Ovary (tissue), 9 donors: ENCODE measurements around the gene CYB5B. TPM values are rescaled to one million over a fixed set of nuclear protein-coding genes. Genes with fewer than 3 reads are reported as not detected.

Source experiments
- DNase-seq, 5 donors: peaks; one replicate each; pipeline ENCODE4 v3.0.0-alpha.2; 2019 to 2020
- H3K27ac ChIP-seq, 2 donors: fragments of 200-600 bp; one replicate each; pipeline versions ENCODE4 v1.5.1 to v1.8.0; 2019 to 2022
- H3K27me3 ChIP-seq: fragments of 200-600 bp; one replicate; pipeline ENCODE4 v1.8.0; 2022
- H3K36me3 ChIP-seq: fragments of 200-600 bp; sonication (generic); one replicate; pipeline ENCODE4 v1.5.1; 2019
- H3K4me1 ChIP-seq: one replicate; pipeline ENCODE4 v1.8.1; 2013; ENCODE audit warnings: mild to moderate bottlenecking, moderate library complexity; ENCODE audit not compliant: insufficient read depth
- H3K4me3 ChIP-seq: fragments of 200-600 bp; sonication (generic); one replicate; pipeline ENCODE4 v1.5.1; 2017
- H3K9me3 ChIP-seq, 2 donors: fragments of 200-600 bp in 1 of 2; sonication (generic) in 1 of 2; one replicate each; pipeline versions ENCODE4 v1.5.1 to v1.8.1; 2013 to 2019; ENCODE audit warnings: mild to moderate bottlenecking in 1 of 2, moderate library complexity in 1 of 2
- EP300 ChIP-seq: sonication (generic); formaldehyde crosslinking; IDR thresholded peaks from one replicate; pipeline ENCODE4 v1.6.1; 2017; ENCODE audit warnings: antibody characterized with exemption
- POLR2A ChIP-seq: fragments of 450-650 bp; IDR thresholded peaks from one replicate; pipeline ENCODE4 v1.6.1; 2017; ENCODE audit warnings: antibody characterized with exemption, mild to moderate bottlenecking, moderate library complexity
- WGBS, 3 donors: extraction: QIAGEN DNeasy Blood & Tissue Kit in 1 of 3; methylation state at CpG; one replicate each; pipeline versions ENCODE4 v1.1.5 to v1.1.7; 2013 to 2017; 5-methylcytosine and 5-hydroxymethylcytosine counted together
- intact Hi-C, 4 donors: fragments of 100-400 bp; cut with DNase I; formaldehyde crosslinking; loops; one replicate each; pipeline versions ENCODE4 v1.11.0 to v1.15.1; 2022 to 2023
- polyA plus RNA-seq, 2 donors: library from polyadenylated mRNA; stranded (reverse); fragments of 200-250 nt in 1 of 2; fragments of 350-450 nt in 1 of 2; fragmentation: Illumina TruSeq in 1 of 2; extraction: RNeasy Lipid Tissue Mini Kit (QIAGEN cat#74804) in 1 of 2; gene quantifications; one replicate each; pipeline ENCODE4 v1.2.3, GENCODE V29; 2013 to 2014
- total RNA-seq, 7 donors: library from RNA; depleted of rRNA in 2 of 7; stranded (reverse); fragments of >200 nt in 2 of 7; fragmentation: NEBNext Ultra II Directional in 3 of 7; extraction: Animal tissue kit (Norgen Biotek cat#: 25700) in 3 of 7; gene quantifications; one replicate each; pipeline versions ENCODE4 v1.1.0 to v1.2.4, GENCODE V29; 2016 to 2023
- TF ChIP-seq, protein P1 (sequence below), 3 donors: fragments of 450-650 bp in 2 of 3; fragments of 200-600 bp in 1 of 3; IDR thresholded peaks; one replicate each; pipeline versions ENCODE4 v1.5.1 to v1.8.0; 2016 to 2022; ENCODE audit warnings: antibody characterized with exemption in 3 of 3, mild to moderate bottlenecking in 1 of 3
- donor health status: DM: no; HTN: no; CAD: no; lungs with moderate emphysema.
- donor health status: DM: no; HTN: no; CAD: no.
- donor health status: Bipolar disorder and iron deficiency.
- donor health status: DM: yes; HTN: yes; CAD: no.
- donor health status: DM: no; HTN: no; CAD: no.
- donor health status: DM: yes; HTN: yes; CAD: no.

CYB5B gene
- total and polyA plus RNA-seq, 9 donors, result 24.8 to 148 (median 55.8) TPM

DNA sequence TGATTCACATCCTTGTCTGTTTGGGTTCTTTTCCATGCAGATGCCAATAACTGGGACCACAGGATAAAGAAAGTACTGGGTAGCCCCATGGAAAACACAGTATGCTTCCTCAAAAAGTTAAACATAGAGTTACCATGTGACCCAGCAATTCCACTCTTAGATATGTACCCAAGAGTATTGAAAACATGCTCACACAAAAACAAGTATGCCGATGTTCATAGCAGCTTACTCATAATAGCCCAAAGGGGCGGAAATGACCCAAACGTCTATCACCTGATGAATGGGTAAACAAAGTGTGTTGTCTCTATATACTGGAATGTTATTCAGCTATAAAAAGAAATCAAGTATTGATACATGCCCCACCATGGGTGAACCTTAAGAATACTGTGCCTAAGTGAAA lies 55.4 kb downstream of the CYB5B start:
- intact Hi-C loops, result loop anchor here in 1 of 4 donors (10.0 kb wide), 1 partner anchor 85 kb away; no protein-coding TSS in a partner anchor
- Histone ChIP-seq H3K36me3 (no peaks in the 10 kb centered on the region), H3K27me3 (no peaks in the 10 kb centered on the region), H3K27ac (no peak overlapping the region), H3K4me1 (no peaks in the 10 kb centered on the region), H3K9me3 (no peaks in the 10 kb centered on the region), H3K4me3 (no peak overlapping the region)
- WGBS, 3 donors, result 84 to 89% (median 87%) methylated on average over 3 of the region's 3 CpGs
- no peak for TF ChIP-seq POLR2A
- TF ChIP-seq EP300, result no peak
- TF ChIP-seq, protein P1, sequence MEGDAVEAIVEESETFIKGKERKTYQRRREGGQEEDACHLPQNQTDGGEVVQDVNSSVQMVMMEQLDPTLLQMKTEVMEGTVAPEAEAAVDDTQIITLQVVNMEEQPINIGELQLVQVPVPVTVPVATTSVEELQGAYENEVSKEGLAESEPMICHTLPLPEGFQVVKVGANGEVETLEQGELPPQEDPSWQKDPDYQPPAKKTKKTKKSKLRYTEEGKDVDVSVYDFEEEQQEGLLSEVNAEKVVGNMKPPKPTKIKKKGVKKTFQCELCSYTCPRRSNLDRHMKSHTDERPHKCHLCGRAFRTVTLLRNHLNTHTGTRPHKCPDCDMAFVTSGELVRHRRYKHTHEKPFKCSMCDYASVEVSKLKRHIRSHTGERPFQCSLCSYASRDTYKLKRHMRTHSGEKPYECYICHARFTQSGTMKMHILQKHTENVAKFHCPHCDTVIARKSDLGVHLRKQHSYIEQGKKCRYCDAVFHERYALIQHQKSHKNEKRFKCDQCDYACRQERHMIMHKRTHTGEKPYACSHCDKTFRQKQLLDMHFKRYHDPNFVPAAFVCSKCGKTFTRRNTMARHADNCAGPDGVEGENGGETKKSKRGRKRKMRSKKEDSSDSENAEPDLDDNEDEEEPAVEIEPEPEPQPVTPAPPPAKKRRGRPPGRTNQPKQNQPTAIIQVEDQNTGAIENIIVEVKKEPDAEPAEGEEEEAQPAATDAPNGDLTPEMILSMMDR (IDR thresholded peaks at IDR 0.05), result no peak
- DNase-seq, result no peak

DNA sequence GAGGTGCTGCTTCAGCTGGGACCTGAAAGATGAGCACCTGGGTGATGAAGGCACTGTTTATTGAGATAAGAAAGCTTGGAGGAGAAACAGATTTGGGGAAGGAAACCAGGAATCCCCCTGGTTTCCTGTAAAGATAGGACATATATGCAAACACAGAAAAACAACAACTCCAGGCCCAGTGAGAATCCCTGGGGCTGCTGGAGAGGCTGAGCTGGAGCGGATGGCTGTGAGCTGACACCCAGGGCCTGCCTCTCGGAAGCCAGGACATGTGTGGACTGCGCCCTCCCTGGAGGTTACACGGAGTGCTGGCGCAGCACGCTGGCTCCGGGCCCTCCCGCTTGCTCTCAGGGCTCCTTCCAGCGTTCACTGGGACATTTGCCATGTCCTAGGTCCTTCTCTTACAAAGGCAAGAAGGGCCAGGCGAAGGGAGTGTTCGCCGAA lies 57.5 kb downstream of the CYB5B start:
- Histone ChIP-seq H3K36me3 (no peaks in the 10 kb centered on the region), H3K4me1 (no peaks in the 10 kb centered on the region), H3K27me3 (no peaks in the 10 kb centered on the region), H3K9me3 (no peaks in the 10 kb centered on the region), H3K4me3 (no peak overlapping the region), H3K27ac (peak overlapping the region in 1 of 2 donors; percentile 73)
- 19 to 38% (median 28%) methylated on average over 12 of the region's 12 CpGs for WGBS, 3 donors
- no peak for TF ChIP-seq POLR2A
- TF ChIP-seq, protein P1 (IDR thresholded peaks at IDR 0.05), result no peak
- TF ChIP-seq EP300, result no peak
- intact Hi-C loops, result loop anchor here in 1 of 4 donors (10.0 kb wide), 1 partner anchor 87 kb away; no protein-coding TSS in a partner anchor
- DNase-seq, result peak; percentile 60 to 87 (median 77)

- H3K4me3 ChIP-seq, result no peak overlapping the region
- intact Hi-C loops, result loop anchor here in 1 of 4 donors (10.0 kb wide), 1 partner anchor 88 kb away; no protein-coding TSS in a partner anchor
These were observed 58.1 kb downstream of the CYB5B start for GRCh38 chr16:69482410-69482991.

DNA sequence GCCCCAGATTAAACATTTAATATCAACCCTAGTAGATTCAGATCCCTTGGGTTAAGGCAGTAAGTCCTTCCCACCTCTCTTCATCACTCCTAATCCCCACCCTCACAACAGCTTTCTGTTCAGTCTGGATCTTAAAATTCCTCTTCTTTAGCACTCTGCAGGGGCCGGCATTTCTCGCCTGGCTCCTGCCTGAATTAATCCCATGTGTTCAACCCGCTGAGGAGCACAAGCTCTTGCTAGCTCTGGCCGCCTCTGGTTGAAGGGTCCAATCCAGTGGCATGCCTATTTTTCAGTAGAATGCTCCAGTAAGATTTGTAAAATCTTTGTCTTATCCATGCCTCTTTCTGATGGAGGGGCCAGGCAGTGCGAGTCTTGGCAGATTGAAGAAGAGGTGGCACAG lies 59.2 kb downstream of the CYB5B start:
- intact Hi-C loops, result loop anchor here in 1 of 4 donors (10.0 kb wide), 1 partner anchor 89 kb away; no protein-coding TSS in a partner anchor
- no peak overlapping the region for H3K27ac ChIP-seq
- no peak for DNase-seq
- TF ChIP-seq POLR2A (no peak), EP300 (no peak)
- TF ChIP-seq, protein P1 (IDR thresholded peaks at IDR 0.05), result no peak
- 88 to 94% (median 89%) methylated on average over 5 of the region's 5 CpGs for WGBS, 3 donors
- no peaks in the 10 kb centered on the region for H3K9me3 ChIP-seq
- H3K4me1 ChIP-seq, result no peaks in the 10 kb centered on the region
- no peaks in the 10 kb centered on the region for H3K36me3 ChIP-seq
- H3K4me3 ChIP-seq, result no peak overlapping the region
- no peaks in the 10 kb centered on the region for H3K27me3 ChIP-seq

More at GRCh38 chr16:69482410-69482991, 58.1 kb downstream of the CYB5B start:
- WGBS, 3 donors, result 28 to 39% (median 34%) methylated on average over 10 of the region's 10 CpGs
- DNase-seq, result peak; percentile 35 to 72 (median 44)
- TF ChIP-seq EP300 (no peak), POLR2A (no peak)
- TF ChIP-seq, protein P1 (IDR thresholded peaks at IDR 0.05), result no peak
- no peaks in the 10 kb centered on the region for H3K27me3 ChIP-seq
- no peaks in the 10 kb centered on the region for H3K36me3 ChIP-seq
- peak overlapping the region in 1 of 2 donors; percentile 73 for H3K27ac ChIP-seq
- H3K4me1 ChIP-seq, result no peaks in the 10 kb centered on the region
- H3K9me3 ChIP-seq, result no peaks in the 10 kb centered on the region
